ENCODE measurements around the gene CLK4.

CLK4 gene

DNA sequence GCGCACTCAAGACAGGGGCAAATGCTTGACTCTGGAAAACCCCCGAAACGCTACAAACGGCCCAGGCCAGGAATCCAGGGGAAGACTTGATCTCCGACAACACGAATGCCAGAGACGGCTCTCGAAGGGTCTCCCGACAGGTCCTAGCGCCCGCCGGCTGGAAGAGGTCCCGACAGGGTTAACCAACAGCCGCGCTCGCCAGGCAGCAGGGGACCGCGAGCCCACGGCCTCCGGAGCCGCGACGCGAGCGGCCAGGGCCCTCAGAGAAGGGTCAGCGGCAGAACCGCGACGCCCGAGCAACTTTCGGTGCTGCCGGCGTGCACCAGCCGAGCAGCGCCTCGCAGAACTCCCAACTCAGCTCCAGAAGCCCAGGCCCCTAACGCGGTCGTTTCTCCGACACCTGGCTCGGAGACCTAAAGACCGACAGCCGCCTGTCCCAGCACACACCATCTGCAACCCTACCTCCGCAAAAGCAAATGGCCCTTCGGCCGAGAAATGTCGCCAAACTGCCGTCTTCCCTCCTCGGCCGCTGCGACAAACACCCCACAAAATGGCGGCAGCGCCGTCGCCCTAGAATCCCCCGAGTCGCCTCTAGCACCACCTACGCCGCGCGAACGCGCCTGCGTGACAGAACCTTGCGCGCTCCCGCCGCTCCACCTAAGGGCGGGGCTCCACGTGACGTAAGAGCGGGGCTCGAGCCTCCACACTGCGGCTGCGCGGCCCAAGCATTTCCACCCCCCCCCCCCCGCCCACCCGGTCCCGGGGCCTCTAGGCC lies at the start of gene CLK4:
Gene CLK4, minus strand, starts transcription at position 567 of the 775 bp plus-strand sequence. CDS start 3,634 bp downstream, outside the sequence.
- DNase-seq (ENCODE audit: low read depth in 2 of 2): peak; percentile 96 to 98

DNA sequence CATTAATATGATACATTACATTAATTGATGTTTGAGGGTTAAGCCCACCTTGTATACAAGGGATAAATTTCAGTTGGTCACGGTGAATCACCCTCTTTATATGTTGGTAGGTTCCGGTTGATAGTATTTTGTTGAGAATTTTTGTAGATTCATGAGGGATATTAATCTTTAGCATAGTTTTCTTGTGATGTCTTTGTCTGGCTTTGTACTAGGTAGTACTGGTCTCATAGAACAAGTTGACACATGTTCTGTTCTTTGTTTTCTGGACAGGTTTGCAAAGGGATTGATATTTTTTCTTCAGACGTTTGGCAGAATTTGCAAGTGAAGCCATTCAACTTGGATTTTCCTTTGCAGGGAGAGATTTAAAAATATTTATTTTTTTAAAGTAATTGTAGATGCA lies 49.1 kb upstream of the CLK4 start:
- DNase-seq (ENCODE audit: low read depth in 2 of 2): no peak

DNA sequence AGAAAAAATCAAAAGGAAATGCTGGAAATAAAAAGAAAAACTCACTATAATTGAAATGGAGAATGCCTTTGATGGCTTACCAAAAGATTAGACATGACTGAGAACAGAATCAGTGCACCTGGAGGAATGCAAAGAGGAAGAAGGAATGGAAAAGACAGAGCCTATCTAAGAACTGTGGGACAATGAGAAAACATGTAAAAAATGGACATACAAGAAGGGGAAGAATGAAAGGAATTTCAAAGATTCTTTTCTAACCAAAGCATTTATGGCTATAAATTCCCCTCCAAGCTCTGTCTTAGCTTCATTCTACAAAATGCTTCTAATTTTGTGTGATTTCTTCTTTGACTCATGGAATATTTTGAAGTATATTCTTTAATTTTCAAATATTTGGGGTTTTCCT lies 47.5 kb upstream of the CLK4 start:
- DNase-seq (ENCODE audit: low read depth in 2 of 2): no peak

DNA sequence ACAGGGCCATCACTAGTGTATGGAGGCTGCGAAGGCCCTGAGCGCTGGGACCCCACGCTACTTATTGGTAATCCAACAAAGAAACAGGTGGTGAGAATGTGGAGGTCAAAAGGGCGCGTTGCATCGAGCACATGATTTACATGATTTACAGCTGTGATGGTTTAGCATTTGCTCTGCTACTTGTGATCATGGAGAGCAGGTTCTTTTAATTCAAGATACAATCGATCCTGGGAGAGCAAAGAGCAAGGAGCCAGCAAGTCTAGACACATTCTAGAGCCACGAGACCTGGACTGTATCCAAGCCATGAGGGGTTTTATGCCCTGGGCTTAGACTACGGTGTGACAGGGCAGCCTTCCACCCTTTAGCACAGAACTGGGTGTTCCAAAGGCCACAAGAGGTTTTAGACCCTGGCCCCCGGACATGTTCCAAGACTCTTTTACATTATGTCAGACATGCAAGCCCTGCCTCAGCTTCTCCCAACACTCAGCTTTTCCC lies 47.0 kb upstream of the CLK4 start:
- DNase-seq (ENCODE audit: low read depth in 2 of 2): no peak

DNA sequence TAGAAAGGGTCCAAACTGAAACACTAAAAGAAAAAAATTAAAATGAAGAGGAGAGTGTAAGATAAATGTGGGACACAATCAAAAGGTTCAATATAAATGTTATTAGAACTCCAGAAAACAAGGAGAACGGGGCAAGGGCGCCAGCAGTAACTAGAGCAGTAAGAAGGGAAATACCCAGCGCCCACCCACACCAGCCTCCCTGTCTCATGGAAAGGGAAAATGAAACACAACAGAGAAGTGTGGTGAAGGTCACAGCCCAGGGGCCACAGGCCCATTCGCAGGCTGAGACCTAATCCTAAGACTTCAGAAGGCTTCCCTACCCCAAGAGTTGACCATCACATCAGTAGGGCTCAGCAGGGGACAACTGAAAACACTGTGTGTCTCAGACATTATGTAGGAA lies 45.8 kb upstream of the CLK4 start:
- DNase-seq (ENCODE audit: low read depth in 2 of 2): no peak

DNA sequence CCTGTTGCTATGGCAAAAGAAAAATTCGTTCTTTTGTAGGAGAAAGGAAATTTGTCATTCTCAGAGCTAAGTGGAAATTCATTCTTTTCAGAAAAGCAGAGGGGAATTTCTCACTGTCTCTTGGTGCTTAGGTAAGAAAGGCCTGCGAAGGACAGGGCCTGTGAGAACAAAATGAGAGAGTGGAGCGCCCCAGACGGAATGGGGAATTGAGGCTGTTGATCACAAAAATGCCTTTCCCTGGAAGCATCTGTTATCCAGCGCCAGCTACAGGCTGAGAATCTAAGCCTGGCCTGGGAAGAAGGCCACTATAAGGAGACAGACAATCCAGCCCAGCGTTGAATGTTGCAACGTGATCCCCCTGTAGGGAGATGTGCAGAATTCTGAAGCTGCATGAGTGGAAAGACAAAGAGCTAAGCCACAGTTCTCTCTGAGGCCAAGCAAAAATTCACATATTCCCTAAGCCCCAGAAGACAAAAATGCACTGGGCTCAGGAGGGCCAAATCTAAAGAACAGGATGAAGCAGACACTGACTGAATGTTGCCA lies 44.8 kb upstream of the CLK4 start:
- DNase-seq (ENCODE audit: low read depth in 2 of 2): no peak

DNA sequence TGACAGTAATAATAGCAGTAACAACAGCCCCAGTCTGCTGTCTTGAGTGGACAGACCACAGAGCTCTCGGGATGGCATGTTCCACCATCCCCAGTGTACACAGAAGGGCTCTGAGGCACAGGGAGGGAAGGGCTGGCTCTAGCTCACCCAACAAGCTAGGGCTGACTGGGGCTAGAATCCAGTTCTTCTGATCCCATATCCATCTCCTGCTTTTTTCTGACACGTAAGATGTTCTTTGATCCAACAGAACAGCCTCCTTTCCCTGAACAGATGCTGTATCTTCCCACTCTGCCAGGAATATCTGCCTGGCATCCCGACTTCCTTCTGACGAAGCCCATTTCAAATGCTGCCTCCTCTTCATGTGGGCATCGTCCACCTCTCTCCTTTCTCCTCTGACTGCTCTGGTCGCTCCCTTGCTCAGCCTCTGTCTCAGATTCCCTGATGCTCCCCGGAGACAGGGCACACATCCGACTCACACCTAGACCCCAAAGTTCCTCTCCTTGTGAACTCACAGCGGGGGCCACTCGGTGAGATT lies 43.6 kb upstream of the CLK4 start:
- no peak for DNase-seq (ENCODE audit: low read depth in 2 of 2)

DNA sequence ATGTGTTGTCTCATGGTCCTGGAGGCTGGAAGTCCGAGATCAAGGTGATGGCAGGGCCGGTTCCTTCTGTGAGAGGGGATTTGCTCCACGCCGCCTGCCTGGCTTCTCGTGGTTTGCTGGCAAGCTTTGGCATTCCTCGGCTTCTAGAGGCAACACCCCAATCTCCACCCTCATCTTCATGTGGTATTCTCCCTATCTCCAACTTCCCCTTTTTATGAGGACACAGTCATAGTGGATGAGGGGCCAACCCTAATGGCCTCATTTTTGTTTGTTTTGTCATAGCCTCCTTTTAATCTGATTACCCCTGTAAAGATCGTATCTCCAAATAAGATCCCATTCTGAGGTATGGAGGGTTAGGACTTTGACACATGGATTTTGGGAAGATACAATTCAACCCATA lies 41.7 kb upstream of the CLK4 start:
- no peak for DNase-seq (ENCODE audit: low read depth in 2 of 2)

DNA sequence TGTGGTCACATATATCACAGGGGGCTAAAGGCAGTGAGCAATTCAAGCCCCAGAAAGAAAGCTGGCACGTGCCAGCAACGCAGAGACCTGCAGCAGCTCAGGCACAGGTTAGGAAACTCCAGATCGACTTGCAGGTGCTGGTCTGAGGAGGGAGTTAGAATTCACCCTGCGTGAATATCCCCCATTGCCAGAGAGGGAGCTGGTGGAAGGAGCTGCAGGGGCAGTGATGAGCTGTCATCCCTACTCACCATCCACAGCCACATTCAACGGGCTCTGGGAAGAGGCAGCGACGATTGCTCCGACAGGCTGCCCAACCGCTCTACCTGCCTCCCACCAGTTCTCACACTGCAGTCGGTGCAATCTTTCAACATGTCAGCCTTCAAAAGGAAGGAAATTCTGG lies 40.8 kb upstream of the CLK4 start:
- no peak for DNase-seq (ENCODE audit: low read depth in 2 of 2)

DNA sequence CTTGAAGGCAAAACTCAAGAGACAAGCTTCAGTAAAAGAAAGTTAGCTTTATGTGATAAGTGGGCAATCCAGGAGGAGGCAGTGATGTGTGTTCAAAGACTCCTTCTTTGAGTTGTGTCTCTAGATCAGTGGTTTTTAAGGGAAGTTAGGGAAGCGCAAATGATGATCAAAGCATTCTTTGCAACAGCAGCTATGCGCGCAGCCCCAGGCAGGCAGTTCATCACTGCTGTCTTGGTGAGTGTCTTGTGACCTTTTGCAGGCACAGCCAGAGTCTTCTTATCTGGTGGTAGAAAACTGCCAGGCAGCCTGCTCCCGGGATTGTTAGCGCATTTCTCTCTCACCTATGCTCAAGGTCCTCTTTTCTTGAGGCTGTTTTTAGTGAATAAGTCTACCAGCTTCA lies 40.3 kb upstream of the CLK4 start:
- no peak for DNase-seq (ENCODE audit: low read depth in 2 of 2)

DNA sequence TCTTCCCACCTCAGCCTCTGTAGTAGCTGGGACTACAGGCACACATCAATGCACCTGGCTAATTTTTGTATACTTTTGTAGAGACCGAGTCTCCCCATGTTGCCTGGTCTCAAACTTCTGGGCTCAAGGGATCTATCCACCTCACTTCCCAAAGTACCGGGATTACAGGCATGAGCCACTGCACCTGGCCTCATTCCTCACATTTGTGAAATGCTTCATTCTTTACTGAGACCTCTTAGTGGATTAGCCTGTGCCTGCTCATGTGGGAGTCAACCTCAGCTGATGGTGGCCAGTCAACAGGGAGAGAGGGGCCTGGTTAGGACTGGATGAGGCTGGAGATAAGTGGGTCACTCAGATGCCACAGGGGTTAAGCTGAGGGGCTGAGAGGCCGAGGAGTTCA lies 37.3 kb upstream of the CLK4 start:
- DNase-seq (ENCODE audit: low read depth in 2 of 2): no peak

DNA sequence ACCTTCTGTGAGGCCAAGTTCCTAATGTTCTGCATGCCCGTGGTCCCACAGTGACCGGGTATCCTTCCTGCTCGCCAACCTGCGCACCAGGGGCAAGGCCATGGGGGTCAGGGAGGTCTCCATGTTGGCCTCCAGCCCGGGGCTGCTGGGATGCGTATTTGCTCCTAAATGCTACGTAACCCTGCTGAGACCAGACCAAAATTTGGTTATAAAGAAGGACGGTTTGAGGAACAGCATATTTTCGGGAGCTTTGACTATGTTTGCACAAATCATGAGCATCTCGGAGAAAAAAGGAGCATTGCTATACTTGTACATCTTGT lies 35.7 kb upstream of the CLK4 start:
- no peak for DNase-seq (ENCODE audit: low read depth in 2 of 2)

DNA sequence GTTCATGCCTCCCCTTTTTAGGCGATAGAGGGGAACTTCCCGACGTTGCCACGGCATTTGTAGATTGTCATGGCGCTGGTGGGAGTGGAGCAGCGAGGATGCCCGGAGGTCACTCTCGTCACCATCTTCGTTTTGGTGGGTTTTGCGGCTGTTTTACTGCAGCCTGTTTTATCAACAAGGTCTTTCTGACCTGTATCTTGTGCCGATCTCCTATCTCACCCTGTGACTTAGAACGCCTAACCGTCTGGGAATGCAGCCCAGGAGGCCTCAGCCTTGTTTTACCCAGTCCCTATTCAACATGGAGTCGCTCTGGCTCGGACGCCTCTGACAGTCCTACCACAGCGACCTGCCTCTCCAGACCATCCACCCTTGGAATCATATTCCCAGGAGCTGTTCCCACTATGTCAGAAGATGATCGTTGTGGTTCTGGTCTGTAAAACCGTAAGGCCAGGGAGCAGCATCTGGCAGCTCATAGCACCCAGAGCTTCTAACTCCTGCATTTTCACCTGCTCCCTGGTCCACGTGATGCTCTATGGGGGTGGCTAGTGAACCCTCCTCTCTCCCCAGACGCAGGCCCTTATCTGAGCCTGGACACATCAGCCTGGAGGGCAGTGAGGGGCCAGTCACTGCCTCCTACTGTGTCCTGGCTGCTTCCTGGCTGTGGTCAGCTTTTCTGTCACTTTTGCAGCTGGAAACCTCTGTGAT lies 35.1 kb upstream of the CLK4 start:
- DNase-seq (ENCODE audit: low read depth in 2 of 2): no peak

DNA sequence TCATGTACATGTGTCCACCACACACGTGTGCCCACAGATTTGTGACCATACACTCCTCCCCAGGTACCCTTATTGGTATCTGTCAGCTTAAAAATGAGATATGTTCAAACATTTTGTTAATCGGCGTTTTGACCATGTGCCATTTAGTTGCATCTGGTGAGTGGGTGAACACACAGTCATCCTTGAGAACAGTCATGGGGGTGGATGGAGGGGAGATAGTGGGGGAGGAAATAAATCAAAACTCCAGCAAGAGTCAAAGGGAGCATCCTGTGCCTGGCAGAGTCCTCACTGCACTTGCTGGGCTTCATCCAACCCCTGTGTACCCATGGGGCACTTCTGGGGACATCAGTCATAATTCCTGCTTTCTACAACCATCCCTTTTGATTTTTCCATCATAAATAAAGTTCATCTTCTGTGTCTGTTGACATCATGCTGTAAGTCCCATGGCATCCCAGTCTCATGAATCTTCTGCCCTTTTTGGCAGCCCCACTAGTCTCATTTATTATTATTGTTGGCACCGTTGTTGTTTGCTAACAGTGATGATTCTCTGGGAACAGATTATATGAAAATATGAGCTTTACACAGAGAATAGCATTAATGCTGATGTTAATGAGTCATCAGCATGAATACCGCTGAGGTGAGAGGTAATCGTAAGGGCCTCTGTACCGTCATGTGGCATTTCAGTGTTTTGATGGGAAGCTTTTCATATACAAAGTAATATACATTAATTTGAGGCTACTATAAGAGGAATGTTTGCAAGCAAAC lies 24.4 kb upstream of the CLK4 start:
- no peak for DNase-seq (ENCODE audit: low read depth in 2 of 2)

DNA sequence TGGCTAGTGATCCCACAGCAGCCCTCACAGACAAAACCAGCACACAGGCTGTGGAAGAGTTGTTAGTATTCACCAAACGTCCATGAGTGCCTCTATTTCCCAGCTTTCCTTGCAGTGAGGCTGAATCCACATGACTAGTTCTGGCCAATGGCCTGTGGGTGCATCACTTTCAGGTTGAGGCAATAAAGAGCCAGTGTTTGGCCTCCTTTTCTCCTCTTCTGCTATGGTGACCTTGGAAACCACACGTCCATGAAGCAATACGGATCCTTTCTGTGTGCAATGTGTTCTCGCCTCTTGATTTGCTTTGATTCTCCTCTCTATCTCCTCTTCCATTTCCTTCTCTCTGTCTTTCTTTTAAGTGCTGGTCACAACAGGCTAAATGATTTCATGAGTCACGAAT lies 23.4 kb upstream of the CLK4 start:
- DNase-seq (ENCODE audit: low read depth in 2 of 2): no peak

DNA sequence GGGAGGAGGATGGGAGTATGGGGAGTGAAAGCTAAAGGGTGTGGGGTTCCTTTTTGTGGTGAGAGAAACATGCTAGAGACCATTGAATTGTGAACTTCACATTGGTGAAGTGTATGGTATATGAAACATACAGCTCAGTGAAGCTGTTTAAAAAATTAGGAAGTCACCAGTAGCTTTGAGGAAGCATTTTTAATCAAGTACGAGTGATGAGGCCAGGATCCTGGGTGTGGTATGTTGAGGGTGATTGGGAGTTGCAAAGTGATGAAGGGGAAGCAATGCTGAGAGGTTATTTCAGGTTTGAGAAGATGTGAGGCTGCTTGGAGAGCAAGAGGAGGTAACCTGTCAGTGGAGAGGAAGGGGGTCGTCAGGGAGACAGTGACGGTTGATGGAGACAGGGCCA lies 22.7 kb upstream of the CLK4 start:
- no peak for DNase-seq (ENCODE audit: low read depth in 2 of 2)

DNA sequence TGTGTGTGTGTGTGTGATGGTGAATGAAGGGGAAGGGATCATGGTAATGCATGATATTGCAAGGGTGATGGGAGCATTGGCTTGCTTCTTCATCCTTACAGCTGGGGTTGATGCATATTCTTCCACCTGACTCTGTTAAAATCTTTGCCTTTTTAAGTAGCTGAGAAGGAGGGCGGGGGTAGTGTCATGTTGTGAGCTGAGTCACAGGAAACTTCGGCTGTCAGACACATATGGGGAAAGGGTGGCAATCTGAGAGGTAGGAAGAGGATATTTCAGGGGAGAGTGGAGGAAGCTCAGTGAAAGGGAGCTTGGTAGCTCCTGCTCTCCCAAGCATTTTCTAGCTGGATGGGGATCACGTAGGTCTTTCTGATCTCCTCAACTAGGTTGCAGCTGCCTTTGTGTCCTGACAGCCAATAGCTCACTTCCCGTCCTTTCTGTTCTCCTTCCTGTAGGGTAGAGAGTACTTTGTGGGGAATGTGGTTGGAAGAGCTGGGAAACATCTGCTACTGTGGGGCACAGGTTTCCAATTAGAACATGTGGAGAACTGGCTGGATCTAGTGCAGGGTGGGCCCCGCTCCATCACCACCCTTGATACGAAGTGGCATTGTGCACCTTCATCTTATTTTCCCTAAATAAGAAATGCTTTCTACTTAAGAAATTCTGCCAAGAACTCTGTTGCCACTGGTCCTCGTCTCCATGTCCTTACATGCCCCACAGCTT lies 18.1 kb upstream of the CLK4 start:
- no peak for DNase-seq (ENCODE audit: low read depth in 2 of 2)

DNA sequence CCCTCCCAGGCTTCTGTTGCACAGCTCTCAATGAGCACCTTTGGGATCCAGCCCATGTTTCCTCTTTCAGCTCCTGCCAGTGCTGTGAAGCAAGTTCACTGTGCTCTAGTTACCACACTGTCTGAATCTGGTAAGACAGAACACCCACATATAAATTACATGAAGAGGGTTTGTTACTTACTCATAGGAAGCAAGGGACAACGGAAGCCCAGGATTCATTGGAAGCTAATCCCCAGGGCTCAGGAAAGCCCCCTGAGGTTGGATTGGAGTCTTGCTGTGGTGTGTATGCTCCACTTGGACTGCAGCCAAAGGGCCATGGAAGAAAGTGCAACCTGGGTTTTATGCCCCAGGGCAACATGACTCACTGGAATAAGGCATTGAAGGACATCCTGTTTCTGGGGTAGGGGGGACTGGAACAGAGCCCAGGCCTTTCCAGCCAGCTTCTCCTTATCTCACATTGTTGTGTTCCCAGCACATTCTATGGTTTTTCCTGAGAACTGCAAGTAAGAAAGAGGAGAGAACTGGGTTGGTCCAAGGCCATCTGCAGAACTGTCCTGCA lies 15.6 kb upstream of the CLK4 start:
- DNase-seq (ENCODE audit: low read depth in 2 of 2): no peak

DNA sequence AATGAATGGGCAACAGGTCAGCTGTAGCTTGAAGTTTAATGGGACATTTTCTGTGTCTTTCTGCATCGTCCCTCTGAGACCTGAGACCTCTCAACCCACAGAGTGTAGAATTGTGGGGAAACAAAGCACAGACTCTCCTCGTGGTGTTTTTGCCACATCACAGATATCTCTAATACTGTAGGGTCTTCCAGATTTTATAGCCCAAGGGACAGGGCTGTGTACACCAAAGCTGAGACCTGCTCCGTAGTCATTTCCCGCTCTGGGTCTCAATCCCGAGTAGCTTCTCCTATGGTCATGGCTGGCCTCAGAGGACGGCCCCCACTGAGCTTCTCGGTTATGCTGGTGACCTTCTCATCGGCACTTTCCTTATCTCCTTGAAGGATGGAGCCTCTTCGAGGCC lies 14.9 kb upstream of the CLK4 start:
- DNase-seq (ENCODE audit: low read depth in 2 of 2): no peak

DNA sequence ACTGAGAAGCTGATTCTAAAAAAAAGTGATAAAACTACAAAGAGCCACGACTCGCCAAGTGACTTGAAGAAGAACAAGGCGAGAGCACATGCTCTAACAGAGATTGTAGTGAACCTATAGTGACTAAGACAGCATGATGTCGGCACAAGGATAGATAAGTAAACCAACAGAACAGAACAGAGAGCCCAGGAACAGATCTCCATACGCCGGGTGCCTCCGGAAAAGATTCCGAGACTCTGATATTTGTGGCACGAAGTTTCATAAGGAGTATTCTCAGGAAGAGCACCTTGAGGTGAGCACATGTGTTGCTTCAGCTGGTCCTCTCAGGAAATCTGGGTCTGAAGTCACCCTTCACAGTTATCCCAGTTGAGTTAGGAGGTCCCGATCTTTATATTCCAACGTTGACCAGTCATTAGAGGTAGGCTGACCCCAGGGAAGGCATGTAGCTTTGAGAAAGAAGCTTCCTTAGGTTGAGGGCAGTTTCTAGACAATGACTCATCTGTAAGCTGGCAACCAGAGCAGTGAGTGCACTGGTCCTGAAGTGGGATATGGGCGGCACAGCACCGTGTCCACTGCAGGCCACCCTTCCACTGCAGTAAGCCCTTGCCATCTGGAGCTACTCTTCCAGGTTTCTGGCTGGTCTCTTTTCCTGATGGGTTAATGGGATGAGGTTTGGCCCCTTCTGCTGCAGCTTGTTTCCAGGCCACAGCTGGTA lies 13.6 kb upstream of the CLK4 start:
- DNase-seq (ENCODE audit: low read depth in 2 of 2): no peak
